ENCODE results near the gene RINT1.
A peak's percentile ranks its signal among the peaks of the same experiment; 100 is the strongest.

The RINT1 gene

GRCh38 chr7:105578496-105578895 lies 46.5 kb downstream of the RINT1 start:
- TF ChIP-seq CTCF (IDR thresholded peaks at IDR 0.05; ENCODE audit: low read length, missing control alignments): no peak
- H3K4me3 ChIP-seq (replicated peaks; ENCODE audit: low read depth, low read length): no peak overlapping the region
- no peak for DNase-seq (ENCODE audit: low read depth)

- peak; percentile 6 for TF ChIP-seq CTCF (IDR thresholded peaks at IDR 0.05; ENCODE audit: low read length, missing control alignments)
- no peak overlapping the region for H3K4me3 ChIP-seq (replicated peaks; ENCODE audit: low read depth, low read length)
- DNase-seq (ENCODE audit: low read depth): no peak
Observed at GRCh38 chr7:105580022-105580740, 48.2 kb downstream of the RINT1 start.

- TF ChIP-seq CTCF (IDR thresholded peaks at IDR 0.05; ENCODE audit: low read length, missing control alignments): no peak
- peak within 1 kb of the TSS; percentile 48 for H3K4me3 ChIP-seq (replicated peaks; ENCODE audit: low read depth, low read length)
- peak; percentile 54 for DNase-seq (ENCODE audit: low read depth)
Observed at GRCh38 chr7:105581066-105581811, 49.2 kb downstream of the RINT1 start, which contains the start of gene EFCAB10. Gene EFCAB10 (minus strand): TSS chr7:105581493. CDS start chr7:105581463, 30 bp downstream.

- TF ChIP-seq CTCF (IDR thresholded peaks at IDR 0.05; ENCODE audit: low read length, missing control alignments): no peak
- DNase-seq (ENCODE audit: low read depth): no peak
- no peak overlapping the region for H3K4me3 ChIP-seq (replicated peaks; ENCODE audit: low read depth, low read length)
Observed at GRCh38 chr7:105583061-105583460, 51.1 kb downstream of the RINT1 start.

GRCh38 chr7:105584165-105584564 lies 52.2 kb downstream of the RINT1 start:
- H3K4me3 ChIP-seq (replicated peaks; ENCODE audit: low read depth, low read length): no peak overlapping the region
- no peak for DNase-seq (ENCODE audit: low read depth)
- no peak for TF ChIP-seq CTCF (IDR thresholded peaks at IDR 0.05; ENCODE audit: low read length, missing control alignments)

GRCh38 chr7:105585850-105586500 lies 54.0 kb downstream of the RINT1 start:
- no peak for TF ChIP-seq CTCF (IDR thresholded peaks at IDR 0.05; ENCODE audit: low read length, missing control alignments)
- DNase-seq (ENCODE audit: low read depth): no peak

More at GRCh38 chr7:105585850-105586500, 54.0 kb downstream of the RINT1 start:
- no peak overlapping the region for H3K4me3 ChIP-seq (replicated peaks; ENCODE audit: low read depth, low read length)

Data from fibroblast of pulmonary artery (primary cell).